Lower leg skin (tissue), 4 donors: Measurements from ENCODE around the gene TNFRSF13B. TPM values are rescaled to one million over a fixed set of nuclear protein-coding genes. Genes with fewer than 3 reads are reported as not detected.

Experiments
- DNase-seq, 2 donors: peaks; one replicate each; pipeline ENCODE4 v3.0.0-alpha.2; 2019; ENCODE audit warnings: low spot score in 2 of 2
- H3K4me3 ChIP-seq: fragments of 200-600 bp; sonication (generic); 2 replicates; pipeline ENCODE4 v1.5.1; 2017; ENCODE audit warnings: mild to moderate bottlenecking, low read depth; ENCODE audit not compliant: poor library complexity, severe bottlenecking
- CTCF ChIP-seq, 3 donors: fragments of 450-650 bp; IDR thresholded peaks; one replicate each; pipeline ENCODE4 v1.5.1; 2016; ENCODE audit warnings: antibody characterized with exemption in 3 of 3, mild to moderate bottlenecking in 3 of 3, moderate library complexity in 2 of 3
- POLR2A ChIP-seq, 2 donors: fragments of 450-650 bp; IDR thresholded peaks; one replicate each; pipeline ENCODE4 v1.6.1; 2016 to 2017; ENCODE audit warnings: antibody characterized with exemption in 2 of 2, mild to moderate bottlenecking in 1 of 2, moderate library complexity in 1 of 2
- WGBS, 2 donors: methylation state at CpG; one replicate each; pipeline ENCODE4 v1.1.5; 2018; 5-methylcytosine and 5-hydroxymethylcytosine counted together
- intact Hi-C: fragments of 100-400 bp; cut with DNase I; formaldehyde crosslinking; loops from one replicate; pipeline ENCODE4 v1.15.0; 2023; ENCODE audit warnings: low total_unique reads
- total RNA-seq, 4 donors: library from RNA; depleted of rRNA; stranded (reverse); fragments of >200 nt; gene quantifications; one replicate each; pipeline ENCODE4 v1.1.0, GENCODE V29; 2016

The TNFRSF13B gene
- total RNA-seq, 4 donors from 2014 or later, result not detected

DNA sequence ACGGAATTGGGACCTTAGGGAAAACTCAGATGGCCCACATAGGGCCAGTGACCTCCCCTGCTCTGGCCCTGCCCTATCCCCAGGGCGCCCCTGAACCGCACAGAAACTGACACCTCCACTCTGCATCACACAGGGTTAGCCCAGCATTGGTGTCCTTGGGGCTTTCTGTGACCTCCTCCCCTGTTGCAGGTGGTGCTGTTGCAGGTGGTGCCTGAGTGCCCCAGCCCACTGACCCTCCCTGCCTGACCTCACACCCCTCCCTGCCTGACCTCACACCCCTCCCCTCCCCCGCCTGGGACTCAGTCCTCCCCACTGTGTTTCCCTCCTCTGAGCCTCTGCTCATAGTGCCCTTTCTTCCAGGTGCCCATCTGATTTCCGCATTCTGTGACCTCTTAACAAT, 21.4 kb downstream of the TNFRSF13B start:
- 78 to 82% methylated on average over 5 of the region's 5 CpGs for WGBS, 2 donors
- H3K4me3 ChIP-seq, result no peak overlapping the region
- intact Hi-C loops, result no loop called here
- DNase-seq, result peak in 1 of 2 donors; percentile 60
- TF ChIP-seq CTCF (IDR thresholded peaks at IDR 0.05) (no peak), POLR2A (IDR thresholded peaks at IDR 0.05) (no peak)

DNA sequence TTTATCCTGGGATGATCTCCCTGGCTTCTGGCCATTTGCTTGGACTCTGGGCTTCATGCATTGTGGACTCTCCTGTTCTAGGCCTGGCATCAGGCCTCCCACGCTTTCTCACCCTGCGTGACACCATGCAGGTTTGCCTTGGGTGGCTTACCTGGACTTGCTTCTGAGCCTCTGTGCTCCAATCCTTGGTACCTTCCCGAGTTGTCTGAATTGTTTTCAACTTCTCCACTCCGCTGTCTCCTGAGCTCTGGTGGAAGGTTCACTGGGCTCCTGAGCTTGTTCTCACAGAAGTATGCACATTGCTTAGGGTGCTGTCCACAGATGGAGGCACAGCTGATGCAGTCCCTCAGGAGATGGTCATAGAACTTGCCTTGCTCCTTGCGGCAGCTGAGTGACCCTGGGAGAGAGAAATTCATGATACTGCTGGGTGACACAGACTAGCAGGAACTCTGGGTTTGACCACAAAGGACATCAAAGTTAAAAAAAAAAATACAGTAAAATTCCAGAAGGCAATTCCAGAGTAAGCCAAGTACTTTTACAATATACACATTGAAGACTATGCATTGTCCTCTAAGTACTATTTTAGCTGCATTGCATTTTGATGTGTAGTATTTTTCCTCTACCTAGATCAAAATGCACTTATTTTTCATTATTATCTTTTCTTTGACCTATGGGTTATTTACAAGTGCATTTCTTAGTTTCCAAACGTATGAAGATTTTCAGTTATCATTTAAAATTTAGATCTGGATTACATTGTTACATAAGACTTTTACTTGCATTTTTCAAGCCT, 23.1 kb downstream of the TNFRSF13B start:
- 92 to 98% methylated on average over 6 of the region's 6 CpGs for WGBS, 2 donors
- DNase-seq, result peak in 1 of 2 donors; percentile 50
- intact Hi-C loops, result no loop called here
- TF ChIP-seq POLR2A (IDR thresholded peaks at IDR 0.05), result no peak
- no peak for TF ChIP-seq CTCF (IDR thresholded peaks at IDR 0.05)
- no peak overlapping the region for H3K4me3 ChIP-seq

DNA sequence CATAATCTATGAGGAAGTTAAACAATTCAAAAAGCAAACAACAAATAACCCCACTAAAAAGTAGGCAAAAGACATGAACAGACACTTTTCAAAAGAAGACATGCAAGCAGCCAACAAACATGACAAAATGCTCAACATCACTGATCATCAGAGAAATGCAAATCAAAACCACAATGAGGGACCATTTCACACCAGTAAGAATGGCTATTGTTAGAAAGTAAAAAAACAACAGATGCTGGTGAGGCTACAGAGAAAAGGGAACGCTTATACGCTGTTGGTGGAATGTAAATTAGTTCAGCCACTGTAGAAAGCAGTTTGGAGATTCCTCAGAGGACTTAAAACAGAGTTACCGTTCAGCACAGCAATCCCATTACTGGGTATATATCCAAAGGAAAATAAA, 24.4 kb downstream of the TNFRSF13B start:
- DNase-seq, result no peak
- no peak overlapping the region for H3K4me3 ChIP-seq
- intact Hi-C loops, result no loop called here
- TF ChIP-seq CTCF (IDR thresholded peaks at IDR 0.05), result no peak
- TF ChIP-seq POLR2A (IDR thresholded peaks at IDR 0.05), result no peak
- WGBS, 2 donors, result 46 to 63% methylated on average over 3 of the region's 3 CpGs

DNA sequence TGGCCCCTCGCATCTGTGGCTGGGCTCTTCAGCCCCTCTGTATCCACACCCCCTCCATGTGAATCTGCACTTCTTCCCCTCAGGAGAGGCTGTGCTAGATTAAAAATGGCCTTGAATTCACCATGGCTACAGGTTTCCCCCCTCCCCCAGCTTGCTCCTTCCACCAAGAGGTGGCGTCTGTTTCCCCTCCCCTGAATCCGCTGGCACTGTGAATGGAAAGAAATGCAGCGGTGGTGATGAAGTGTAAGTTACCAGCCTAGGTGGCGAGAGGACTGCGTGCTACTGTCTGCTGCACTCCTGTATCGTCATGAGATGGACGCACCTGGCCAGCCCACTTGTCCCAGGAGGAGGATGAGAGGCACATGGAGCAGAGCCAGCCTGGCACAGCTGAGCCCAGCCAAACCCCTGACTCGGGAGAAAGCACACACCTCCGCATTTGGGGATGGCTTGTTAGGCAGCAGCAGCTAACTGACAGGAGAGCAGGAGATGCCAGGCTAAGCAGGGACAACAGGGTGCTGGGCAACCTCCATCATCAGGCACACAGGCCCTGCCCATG, 26.2 kb downstream of the TNFRSF13B start:
- intact Hi-C loops, result no loop called here
- no peak overlapping the region for H3K4me3 ChIP-seq
- no peak for TF ChIP-seq CTCF (IDR thresholded peaks at IDR 0.05)
- no peak for TF ChIP-seq POLR2A (IDR thresholded peaks at IDR 0.05)
- peak in 1 of 2 donors; percentile 52 for DNase-seq
- 57% methylated on average over 10 of the region's 10 CpGs for WGBS, 2 donors

- 70 to 80% methylated on average over 6 of the region's 6 CpGs for WGBS, 2 donors
- intact Hi-C loops, result no loop called here
- no peak overlapping the region for H3K4me3 ChIP-seq
- no peak for DNase-seq
- TF ChIP-seq POLR2A (IDR thresholded peaks at IDR 0.05) (no peak), CTCF (IDR thresholded peaks at IDR 0.05) (no peak)
Observed at GRCh38 chr17:16945136-16945482, 26.8 kb downstream of the TNFRSF13B start.
